Smooth muscle cell (in vitro differentiated cells): ENCODE results near the gene SUB1. TPM values are rescaled to one million over a fixed set of nuclear protein-coding genes. Genes with fewer than 3 reads are reported as not detected.
"Not testable (repeated sequence)": the region's sequence is repeated elsewhere in the genome, so short reads cannot be mapped to it uniquely, and the experiment has no call there.

ENCODE experiments used
- DNase-seq: peaks from one replicate; lab custom pipeline; 2025; ENCODE audit not compliant: unreplicated experiment; lab: John Stamatoyannopoulos, UW
- H2AFZ ChIP-seq: fragments of 200-600 bp; sonication (generic); 2 replicates; pipeline ENCODE4 v1.6.0; 2016; ENCODE audit warnings: antibody characterized with exemption, low read depth, mild to moderate bottlenecking
- H3F3A ChIP-seq: fragments of 200-600 bp; sonication (generic); 2 replicates; pipeline ENCODE4 v1.6.0; 2017; ENCODE audit warnings: antibody characterized with exemption, low read depth
- H3K27ac ChIP-seq: fragments of 200-600 bp; sonication (generic); 2 replicates; pipeline ENCODE4 v1.5.1; 2016; ENCODE audit warnings: low read depth, mild to moderate bottlenecking
- H3K27me3 ChIP-seq: fragments of 200-600 bp; sonication (generic); 2 replicates; pipeline ENCODE4 v1.6.1; 2016; ENCODE audit warnings: low read depth, mild to moderate bottlenecking
- H3K36me3 ChIP-seq: fragments of 200-600 bp; sonication (generic); 2 replicates; pipeline ENCODE4 v1.5.1; 2016; ENCODE audit warnings: low read depth
- H3K4me1 ChIP-seq: fragments of 200-600 bp; sonication (generic); 2 replicates; pipeline ENCODE4 v1.5.1; 2016; ENCODE audit warnings: low read depth
- H3K4me2 ChIP-seq: fragments of 200-600 bp; sonication (generic); 2 replicates; pipeline ENCODE4 v1.6.0; 2016; ENCODE audit warnings: mild to moderate bottlenecking
- H3K4me3 ChIP-seq: fragments of 200-600 bp; sonication (generic); 2 replicates; pipeline ENCODE4 v1.5.1; 2016; ENCODE audit warnings: mild to moderate bottlenecking
- H3K79me2 ChIP-seq: fragments of 200-600 bp; sonication (generic); 2 replicates; pipeline ENCODE4 v1.6.0; 2016; ENCODE audit warnings: low read depth, mild to moderate bottlenecking
- H3K9ac ChIP-seq: fragments of 200-600 bp; sonication (generic); 2 replicates; pipeline ENCODE4 v1.6.0; 2016; ENCODE audit warnings: low read depth
- H3K9me3 ChIP-seq: fragments of 200-600 bp; sonication (generic); replicated peaks from 2 replicates; pipeline ENCODE4 v1.5.1; 2016; ENCODE audit warnings: low read depth
- H4K20me1 ChIP-seq: fragments of 200-600 bp; sonication (generic); 2 replicates; pipeline ENCODE4 v1.6.0; 2016; ENCODE audit warnings: low read depth
- WGBS: methylation state at CpG from one replicate; pipeline ENCODE4 v1.1.7; 2016; ENCODE audit warnings: low lambda C conversion rate; 5-methylcytosine and 5-hydroxymethylcytosine counted together
- polyA plus RNA-seq: library from polyadenylated mRNA; unstranded; fragments of >200 nt; fragmentation: Nextera tagmentation; extraction: Ambion mirVana; gene quantifications from 2 replicates; pipeline ENCODE4 v1.2.1, GENCODE V29; 2016
- total RNA-seq: library from RNA; depleted of rRNA; stranded (reverse); fragments of >200 nt; gene quantifications from 2 replicates; pipeline ENCODE4 v1.2.3, GENCODE V29; 2014
- TF ChIP-seq, protein P1 (sequence below): fragments of 200-600 bp; sonication (generic); IDR thresholded peaks from 2 replicates; pipeline ENCODE4 v1.5.1; 2017; ENCODE audit warnings: borderline replicate concordance, mild to moderate bottlenecking, antibody characterized with exemption; ENCODE audit not compliant: insufficient read depth, poor library complexity, severe bottlenecking

SUB1 gene
- total and polyA plus RNA-seq, 2 experiments from 2014 or later, result 321 to 466 TPM

GRCh38 chr5:32552936-32553335 is 32.4 kb upstream of the SUB1 start:
- no peak overlapping the region for H3K27ac ChIP-seq
- H3K4me2 ChIP-seq, result no peak overlapping the region
- TF ChIP-seq, protein P1, sequence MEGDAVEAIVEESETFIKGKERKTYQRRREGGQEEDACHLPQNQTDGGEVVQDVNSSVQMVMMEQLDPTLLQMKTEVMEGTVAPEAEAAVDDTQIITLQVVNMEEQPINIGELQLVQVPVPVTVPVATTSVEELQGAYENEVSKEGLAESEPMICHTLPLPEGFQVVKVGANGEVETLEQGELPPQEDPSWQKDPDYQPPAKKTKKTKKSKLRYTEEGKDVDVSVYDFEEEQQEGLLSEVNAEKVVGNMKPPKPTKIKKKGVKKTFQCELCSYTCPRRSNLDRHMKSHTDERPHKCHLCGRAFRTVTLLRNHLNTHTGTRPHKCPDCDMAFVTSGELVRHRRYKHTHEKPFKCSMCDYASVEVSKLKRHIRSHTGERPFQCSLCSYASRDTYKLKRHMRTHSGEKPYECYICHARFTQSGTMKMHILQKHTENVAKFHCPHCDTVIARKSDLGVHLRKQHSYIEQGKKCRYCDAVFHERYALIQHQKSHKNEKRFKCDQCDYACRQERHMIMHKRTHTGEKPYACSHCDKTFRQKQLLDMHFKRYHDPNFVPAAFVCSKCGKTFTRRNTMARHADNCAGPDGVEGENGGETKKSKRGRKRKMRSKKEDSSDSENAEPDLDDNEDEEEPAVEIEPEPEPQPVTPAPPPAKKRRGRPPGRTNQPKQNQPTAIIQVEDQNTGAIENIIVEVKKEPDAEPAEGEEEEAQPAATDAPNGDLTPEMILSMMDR, result no peak
- H3K27me3 ChIP-seq, result no peaks in the 10 kb centered on the region
- H3K4me1 ChIP-seq, result no peaks in the 10 kb centered on the region
- H3K4me3 ChIP-seq, result no peak overlapping the region
- H4K20me1 ChIP-seq, result no peaks in the 10 kb centered on the region
- no peak for DNase-seq
- 96% methylated on average over 10 of the region's 10 CpGs for WGBS
- no peaks in the 10 kb centered on the region for H3K36me3 ChIP-seq
- no peaks in the 10 kb centered on the region for H3F3A ChIP-seq
- H3K9ac ChIP-seq, result no peak overlapping the region
- no peak overlapping the region for H2AFZ ChIP-seq
- no peaks in the 10 kb centered on the region for H3K79me2 ChIP-seq
- no peaks in the 10 kb centered on the region for H3K9me3 ChIP-seq

DNA sequence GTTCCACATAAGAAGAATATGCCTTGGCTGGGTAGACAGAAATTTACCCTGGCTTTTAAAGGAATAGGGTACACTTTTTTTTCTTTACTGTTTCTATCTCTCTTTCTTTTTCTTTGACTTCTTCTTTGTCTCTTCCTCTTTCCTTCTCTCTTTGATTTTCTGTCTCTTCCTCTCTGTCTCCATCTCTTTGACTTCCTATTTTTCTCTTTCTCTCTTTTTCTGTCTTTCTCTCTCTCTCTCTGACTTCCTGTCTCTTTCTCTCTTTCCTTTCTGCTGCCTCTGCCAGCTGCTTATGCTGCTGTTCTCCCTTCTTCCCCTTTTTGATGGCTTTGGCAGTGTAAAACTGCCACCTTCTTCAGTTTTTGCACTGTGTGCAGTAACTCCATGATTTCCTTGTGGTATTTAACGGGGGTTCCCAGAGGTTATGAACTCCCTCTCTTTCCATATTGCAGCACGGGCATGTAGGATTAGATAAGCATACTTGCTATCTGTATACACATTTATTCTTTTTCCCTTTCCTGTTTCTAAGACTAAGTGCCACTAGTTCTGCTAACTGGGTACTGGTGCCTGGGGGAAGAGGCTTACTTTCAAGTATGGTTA is 31.1 kb upstream of the SUB1 start:
- not testable (repeated sequence) for H3K4me3 ChIP-seq, H3K27ac ChIP-seq, H3K9ac ChIP-seq, DNase-seq, H2AFZ ChIP-seq, H3K27me3 ChIP-seq, H3K36me3 ChIP-seq, H3F3A ChIP-seq, H4K20me1 ChIP-seq, H3K4me1 ChIP-seq, H3K79me2 ChIP-seq, H3K4me2 ChIP-seq, H3K9me3 ChIP-seq
- 48% methylated on average over 2 of the region's 2 CpGs for WGBS

DNA sequence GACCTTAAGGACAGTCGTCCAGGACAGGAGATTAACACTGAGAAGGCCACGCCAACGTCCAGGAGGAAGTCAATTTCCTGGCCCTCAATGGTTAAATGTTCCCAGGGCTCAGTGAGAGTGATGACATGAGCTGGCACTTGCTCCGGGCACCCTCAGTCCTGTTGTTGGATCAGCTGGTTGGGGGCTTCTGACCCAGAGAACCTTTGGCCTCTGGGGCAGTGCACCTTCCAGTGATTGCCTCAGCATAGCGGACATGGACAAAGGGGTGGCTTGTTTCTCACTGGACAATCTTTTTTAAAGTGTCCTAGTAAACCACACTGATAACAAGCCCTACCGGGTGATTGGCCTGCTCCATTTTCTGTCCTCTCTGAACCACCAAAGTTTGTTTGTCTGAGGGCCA is 28.8 kb upstream of the SUB1 start:
- not testable (repeated sequence) for H3F3A ChIP-seq, H3K9me3 ChIP-seq, DNase-seq, H3K27ac ChIP-seq, H3K9ac ChIP-seq, H3K36me3 ChIP-seq, H3K79me2 ChIP-seq, H4K20me1 ChIP-seq, H2AFZ ChIP-seq, H3K4me2 ChIP-seq, H3K4me3 ChIP-seq, H3K4me1 ChIP-seq, H3K27me3 ChIP-seq
- 69% methylated on average over 6 of the region's 6 CpGs for WGBS

DNA sequence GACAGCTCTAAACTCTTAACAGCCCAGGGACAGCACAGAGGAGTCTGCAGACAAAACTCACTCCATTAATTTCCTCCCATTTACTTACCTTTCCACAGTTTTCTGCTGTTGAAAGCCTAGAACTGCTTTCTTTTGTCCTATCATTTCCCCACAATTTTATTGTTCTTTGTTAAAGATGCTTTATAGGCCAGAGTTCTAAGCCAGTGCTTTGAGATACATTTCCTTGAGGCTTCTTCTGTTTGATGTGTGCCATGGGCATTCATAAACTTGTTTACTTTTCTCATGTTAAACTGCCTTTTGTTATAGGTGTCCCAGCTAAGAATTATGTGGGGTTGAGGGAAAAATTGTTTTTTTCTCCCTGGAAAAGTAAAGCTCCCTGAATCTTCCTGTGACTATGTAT is 25.9 kb upstream of the SUB1 start:
- no peak overlapping the region for H3K9ac ChIP-seq
- no peaks in the 10 kb centered on the region for H3K36me3 ChIP-seq
- no peak for DNase-seq
- no peak overlapping the region for H3K4me3 ChIP-seq
- H3K79me2 ChIP-seq, result no peaks in the 10 kb centered on the region
- H3K27me3 ChIP-seq, result no peaks in the 10 kb centered on the region
- TF ChIP-seq, protein P1, result no peak
- no peaks in the 10 kb centered on the region for H3K4me1 ChIP-seq
- H3K9me3 ChIP-seq, result no peaks in the 10 kb centered on the region
- H4K20me1 ChIP-seq, result no peaks in the 10 kb centered on the region
- no peak overlapping the region for H3K4me2 ChIP-seq
- no peaks in the 10 kb centered on the region for H3F3A ChIP-seq
- peak overlapping the region; percentile 9 for H2AFZ ChIP-seq
- H3K27ac ChIP-seq, result no peak overlapping the region

GRCh38 chr5:32559921-32560320 is 25.4 kb upstream of the SUB1 start:
- DNase-seq, result no peak
- Histone ChIP-seq H3K79me2 (no peaks in the 10 kb centered on the region), H4K20me1 (no peaks in the 10 kb centered on the region), H3K9me3 (no peaks in the 10 kb centered on the region), H3K4me1 (no peaks in the 10 kb centered on the region), H3K27ac (no peak overlapping the region), H3K27me3 (no peaks in the 10 kb centered on the region), H3K36me3 (no peaks in the 10 kb centered on the region), H3K9ac (no peak overlapping the region), H3K4me2 (no peak overlapping the region), H3F3A (no peaks in the 10 kb centered on the region), H3K4me3 (no peak overlapping the region), H2AFZ (no peak overlapping the region)
- TF ChIP-seq, protein P1, result no peak
